Kidney (tissue), 14 donors: ENCODE measurements around the gene LMNB1. TPM values are rescaled to one million over a fixed set of nuclear protein-coding genes. Genes with fewer than 3 reads are reported as not detected.

Experiments
- DNase-seq, 5 donors: peaks; one replicate each; pipeline ENCODE4 v3.0.0-alpha.2; 2013 to 2020
- FAIRE-seq: peaks from 2 replicates; lab custom pipeline; 2012; peaks lifted over from hg19 to GRCh38; lab: Jason Lieb, UNC
- H3K27ac ChIP-seq, 2 donors: one replicate each; pipeline ENCODE4 v1.7.0; 2013; ENCODE audit warnings: low read depth in 2 of 2, low read length in 2 of 2, inconsistent platforms in 1 of 2
- H3K27me3 ChIP-seq: one replicate; pipeline ENCODE4 v1.7.1; 2013; ENCODE audit warnings: low read length, inconsistent platforms; ENCODE audit not compliant: control insufficient read depth, insufficient read depth
- H3K36me3 ChIP-seq, 3 donors: one replicate each; pipeline versions ENCODE4 v1.7.0 to v1.7.1; 2013; ENCODE audit warnings: low read length in 3 of 3, control low read depth in 1 of 3, inconsistent platforms in 1 of 3; ENCODE audit not compliant: insufficient read depth in 3 of 3, control insufficient read depth in 2 of 3
- H3K4me1 ChIP-seq, 3 donors: one replicate each; pipeline versions ENCODE4 v1.7.0 to v1.7.1; 2013; ENCODE audit warnings: low read length in 3 of 3, inconsistent platforms in 1 of 3, low read depth in 1 of 3; ENCODE audit not compliant: control insufficient read depth in 2 of 3, insufficient read depth in 2 of 3
- H3K4me3 ChIP-seq, 3 donors: one replicate each; pipeline versions ENCODE4 v1.7.0 to v1.8.1; 2013; ENCODE audit warnings: low read length in 3 of 3, control low read depth in 1 of 3, inconsistent platforms in 1 of 3
- H3K9ac ChIP-seq, 3 donors: one replicate each; pipeline versions ENCODE4 v1.7.0 to v1.7.1; 2013; ENCODE audit warnings: low read length in 3 of 3, control low read depth in 1 of 3, inconsistent platforms in 1 of 3
- H3K9me3 ChIP-seq, 3 donors: one replicate each; pipeline versions ENCODE4 v1.7.0 to v1.7.1; 2013; ENCODE audit warnings: low read length in 3 of 3, control low read depth in 1 of 3, inconsistent platforms in 1 of 3; ENCODE audit not compliant: control insufficient read depth in 2 of 3, insufficient read depth in 1 of 3
- CTCF ChIP-seq: IDR thresholded peaks from 3 replicates; pipeline ENCODE4 v1.5.1; 2012; ENCODE audit warnings: mild to moderate bottlenecking, moderate library complexity, borderline replicate concordance; ENCODE audit not compliant: insufficient read depth; ENCODE audit errors: extremely low read depth
- intact Hi-C: fragments of 100-400 bp; cut with DNase I; formaldehyde crosslinking; loops from one replicate; pipeline ENCODE4 v1.11.1; 2022
- polyA plus RNA-seq: library from polyadenylated mRNA; stranded (reverse); fragments of 350-450 nt; fragmentation: Illumina TruSeq; extraction: RNeasy Lipid Tissue Mini Kit (QIAGEN cat#74804); gene quantifications from one replicate; pipeline ENCODE4 v1.2.3, GENCODE V29; 2014; ENCODE audit warnings: low read depth, low replicate concordance; ENCODE audit not compliant: insufficient read depth
- total RNA-seq: library from RNA; stranded (reverse); fragmentation: NEBNext Ultra II Directional; extraction: Animal tissue kit (Norgen Biotek cat#: 25700); gene quantifications from one replicate; pipeline ENCODE4 v1.2.1, GENCODE V29; 2021
- donor health status: control.
- donor health status: control.
- donor health status: control.
- donor health status: control.
- donor health status: control.
- donor health status: DM: yes; HTN: yes; CAD: no.
- donor health status: Normal renal cell carcinoma (clear cell type).

Gene LMNB1
- total and polyA plus RNA-seq, 2 donors from 2014 or later: 1.7 to 10.3 TPM

GRCh38 chr5:126865299-126865698 is 88.4 kb downstream of the LMNB1 start:
- Histone ChIP-seq H3K27ac (no peak overlapping the region), H3K4me3 (no peak overlapping the region), H3K9ac (no peak overlapping the region), H3K36me3 (no peaks in the 10 kb centered on the region), H3K9me3 (no peaks in the 10 kb centered on the region), H3K27me3 (no peaks in the 10 kb centered on the region), H3K4me1 (peaks cover 0 to 6% (median 0%) of the 10 kb centered on the region in 3 donors)
- no peak for TF ChIP-seq CTCF
- intact Hi-C loops: no loop called here
- FAIRE-seq (no peak), DNase-seq (no peak)

DNA sequence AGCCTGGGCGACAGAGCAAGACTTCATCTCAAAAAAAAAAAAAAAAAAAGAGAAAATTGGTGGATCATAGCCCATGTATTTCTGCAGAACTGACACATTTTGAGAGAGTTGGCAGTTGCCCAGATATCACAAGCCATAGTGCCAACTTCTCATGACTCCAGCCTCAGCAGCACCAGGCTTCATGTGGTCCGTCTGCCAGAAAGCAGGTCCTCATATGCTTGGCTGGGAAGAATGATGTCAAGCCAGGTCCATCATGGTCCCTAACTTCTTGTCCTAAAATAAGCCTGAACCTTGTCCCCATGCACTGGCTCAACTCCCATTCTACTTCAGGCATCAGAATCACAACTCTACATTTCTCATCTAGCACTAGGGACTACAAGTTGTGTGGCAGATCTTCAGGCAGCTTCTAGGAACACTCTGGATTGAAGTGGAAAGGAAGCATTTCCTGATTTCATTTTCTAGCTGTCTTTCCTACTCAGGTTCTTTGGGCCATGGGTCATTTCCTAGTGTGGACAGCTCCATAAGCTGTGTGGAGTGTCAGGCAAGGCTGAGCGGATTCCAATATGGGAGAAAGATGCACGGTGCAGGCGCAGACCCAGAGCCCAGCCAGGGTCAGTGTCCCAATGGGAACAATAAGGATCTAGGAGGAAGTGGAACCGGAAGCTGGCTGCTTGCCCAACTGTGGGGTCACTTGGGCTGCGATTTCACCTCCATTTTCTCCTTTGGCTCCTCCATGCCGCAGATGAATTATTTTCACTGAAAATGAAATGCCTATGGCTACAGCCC is 90.1 kb downstream of the LMNB1 start:
- intact Hi-C loops: no loop called here
- FAIRE-seq (no peak), DNase-seq (no peak)
- Histone ChIP-seq H3K4me1 (peaks cover 0 to 6% (median 0%) of the 10 kb centered on the region in 3 donors), H3K27ac (no peak overlapping the region), H3K36me3 (no peaks in the 10 kb centered on the region), H3K4me3 (no peak overlapping the region), H3K27me3 (no peaks in the 10 kb centered on the region), H3K9me3 (no peaks in the 10 kb centered on the region), H3K9ac (no peak overlapping the region)
- TF ChIP-seq CTCF: no peak

DNA sequence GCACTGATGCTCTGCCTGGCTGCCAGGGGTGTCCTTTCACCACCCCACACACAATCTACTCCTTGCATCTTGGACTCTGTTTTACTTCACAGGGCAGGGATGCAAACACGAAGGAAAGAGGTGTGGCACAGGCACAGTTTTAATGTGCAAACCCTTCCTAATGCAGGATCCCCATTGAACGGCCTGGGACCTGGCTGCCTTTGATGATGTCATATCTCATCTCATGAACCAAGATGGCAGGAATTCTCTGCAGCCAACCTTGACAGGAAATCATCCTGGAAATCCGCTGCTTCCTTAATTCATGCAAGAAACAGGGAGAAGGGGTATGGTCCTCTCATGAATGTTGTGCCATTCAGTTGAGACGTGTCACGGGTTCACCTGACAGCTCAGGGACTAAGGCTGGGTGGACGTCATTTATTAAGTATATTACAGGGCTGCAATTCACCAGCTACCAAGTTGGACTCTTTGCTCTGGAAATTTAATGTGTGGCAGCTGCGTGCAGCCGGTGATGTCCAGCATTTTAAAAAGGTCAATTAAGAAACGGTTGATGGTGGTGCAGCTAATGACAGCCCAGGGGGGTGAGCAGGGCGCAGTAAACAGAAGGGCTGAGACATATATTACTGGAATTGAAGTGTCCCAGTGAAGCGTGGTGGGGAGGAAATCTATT is 91.5 kb downstream of the LMNB1 start:
- intact Hi-C loops: no loop called here
- DNase-seq: peak in 2 of 5 donors; percentile 74 to 75
- Histone ChIP-seq H3K9ac (no peak overlapping the region), H3K27me3 (no peaks in the 10 kb centered on the region), H3K9me3 (no peaks in the 10 kb centered on the region), H3K27ac (no peak overlapping the region), H3K4me3 (peak overlapping the region in 2 of 3 donors; percentile 37 to 41), H3K36me3 (no peaks in the 10 kb centered on the region), H3K4me1 (peaks cover 0 to 6% (median 0%) of the 10 kb centered on the region in 3 donors)
- FAIRE-seq: no peak
- no peak for TF ChIP-seq CTCF
